Chondrocyte (in vitro differentiated cells): ENCODE measurements around the gene COL7A1. TPM values are rescaled to one million over a fixed set of nuclear protein-coding genes. Genes with fewer than 3 reads are reported as not detected.
A peak's percentile ranks its signal among the peaks of the same experiment; 100 is the strongest.

Experiments used
- DNase-seq: peaks from one replicate; pipeline ENCODE4 v3.0.0; 2021; ENCODE audit warnings: mixed read lengths, low spot score
- H3K27ac Mint-ChIP-seq: one replicate; pipeline ENCODE4 v1.8.0; 2021; ENCODE audit warnings: mild to moderate bottlenecking, moderate library complexity, mixed read lengths; ENCODE audit not compliant: unreplicated experiment
- H3K27me3 Mint-ChIP-seq: 2 replicates; pipeline ENCODE4 v1.8.0; 2021; ENCODE audit warnings: low read depth, mixed read lengths
- H3K36me3 Mint-ChIP-seq: 2 replicates; pipeline ENCODE4 v1.8.0; 2021; ENCODE audit warnings: low read depth, mixed read lengths
- H3K4me1 Mint-ChIP-seq: 2 replicates; pipeline ENCODE4 v1.8.0; 2021; ENCODE audit warnings: low read depth, mild to moderate bottlenecking, mixed read lengths
- H3K4me3 Mint-ChIP-seq: one replicate; pipeline ENCODE4 v1.8.0; 2021; ENCODE audit warnings: mild to moderate bottlenecking, moderate library complexity, mixed read lengths; ENCODE audit not compliant: unreplicated experiment
- H3K9me3 Mint-ChIP-seq: 2 replicates; pipeline ENCODE4 v1.8.0; 2021; ENCODE audit warnings: low read depth, mixed read lengths
- CTCF ChIP-seq: fragments of 200-600 bp; sonication (generic); IDR thresholded peaks from 2 replicates; pipeline ENCODE4 v1.5.0; 2021; ENCODE audit warnings: antibody characterized with exemption, mild to moderate bottlenecking, moderate library complexity
- total RNA-seq: library from RNA; stranded (reverse); gene quantifications from 3 replicates; pipeline ENCODE4 v1.2.1, GENCODE V29; 2021

Gene COL7A1
- total RNA-seq, 1 donor from 2014 or later = 36.6 TPM

GRCh38 chr3:48556796-48557626, 38.1 kb downstream of the COL7A1 start, which contains the start of gene PFKFB4:
Gene PFKFB4, minus strand, starts transcription at chr3:48556803. Its CDS starts 26 bp downstream, at chr3:48556777.
- Mint-ChIP-seq H3K4me3 (peak within 1 kb of the TSS; percentile 82), H3K36me3 (no peaks in the 10 kb centered on the region), H3K4me1 (peaks cover 68% of the 10 kb centered on the region), H3K9me3 (no peaks in the 10 kb centered on the region), H3K27ac (peak within 1 kb of the TSS; percentile 90), H3K27me3 (no peaks in the 10 kb centered on the region)
- peak; percentile 30 for TF ChIP-seq CTCF
- peak; percentile 99 for DNase-seq

- Mint-ChIP-seq H3K27me3 (no peaks in the 10 kb centered on the region), H3K9me3 (no peaks in the 10 kb centered on the region), H3K36me3 (no peaks in the 10 kb centered on the region), H3K27ac (peak overlapping the region; percentile 90), H3K4me3 (peak overlapping the region; percentile 82), H3K4me1 (peaks cover 62% of the 10 kb centered on the region)
- no peak for DNase-seq
- TF ChIP-seq CTCF = no peak
Observed at GRCh38 chr3:48555949-48556795, 39.0 kb downstream of the COL7A1 start.

GRCh38 chr3:48555231-48555948, 39.7 kb downstream of the COL7A1 start:
- Mint-ChIP-seq H3K36me3 (no peaks in the 10 kb centered on the region), H3K27ac (no peak overlapping the region), H3K4me3 (peak overlapping the region; percentile 82), H3K27me3 (no peaks in the 10 kb centered on the region), H3K4me1 (peaks cover 54% of the 10 kb centered on the region), H3K9me3 (no peaks in the 10 kb centered on the region)
- TF ChIP-seq CTCF = no peak
- no peak for DNase-seq

GRCh38 chr3:48553886-48554845, 41.0 kb downstream of the COL7A1 start:
- no peaks in the 10 kb centered on the region for H3K9me3 Mint-ChIP-seq
- no peak for TF ChIP-seq CTCF
- H3K36me3 Mint-ChIP-seq = no peaks in the 10 kb centered on the region
- DNase-seq = no peak
- H3K27me3 Mint-ChIP-seq = no peaks in the 10 kb centered on the region
- peaks cover 42% of the 10 kb centered on the region for H3K4me1 Mint-ChIP-seq
- H3K27ac Mint-ChIP-seq = no peak overlapping the region
- peak overlapping the region; percentile 6 for H3K4me3 Mint-ChIP-seq
